GM13976 (cell line): ENCODE measurements around the gene CARNS1.
"Not testable (repeated sequence)": the region's sequence is repeated elsewhere in the genome, so short reads cannot be mapped to it uniquely, and the experiment has no call there.

Experiments
- DNase-seq: peaks from one replicate; pipeline ENCODE4 v3.0.0; 2012; ENCODE audit warnings: low spot score
- CTCF ChIP-seq: IDR thresholded peaks from 2 replicates; pipeline ENCODE4 v1.5.1; 2012; ENCODE audit warnings: borderline replicate concordance, mild to moderate bottlenecking; ENCODE audit not compliant: insufficient read depth; ENCODE audit errors: extremely low read depth, missing control alignments, control extremely low read depth
- in situ Hi-C: fragments of 300-500 bp; cut with MboI; formaldehyde crosslinking; loops from one replicate; pipeline ENCODE4 v1.12.0; 2022; ENCODE audit warnings: low sequenced_read_pairs, mixed read lengths, inconsistent platforms; ENCODE audit not compliant: unreplicated experiment

CARNS1 gene

GRCh38 chr11:67423891-67424613 is 8.6 kb downstream of the CARNS1 start:
- in situ Hi-C loops, result no loop called here
- DNase-seq, result no peak
- TF ChIP-seq CTCF, result no peak

GRCh38 chr11:67427364-67427859 is 11.9 kb downstream of the CARNS1 start:
- not testable (repeated sequence) for DNase-seq

GRCh38 chr11:67428052-67429001 is 12.8 kb downstream of the CARNS1 start, which contains the start of gene RPS6KB2:
TSS of gene RPS6KB2 (plus strand) at chr11:67428494. CDS start at chr11:67428546, 52 bp downstream.
- DNase-seq, result peak; percentile 99
- no peak for TF ChIP-seq CTCF
- in situ Hi-C loops, result no loop called here

More at GRCh38 chr11:67427364-67427859, 11.9 kb downstream of the CARNS1 start:
- in situ Hi-C loops, result not testable (repeated sequence)

GRCh38 chr11:67429038-67429668 is 13.7 kb downstream of the CARNS1 start:
- DNase-seq, result no peak
- in situ Hi-C loops, result no loop called here
- TF ChIP-seq CTCF, result no peak

GRCh38 chr11:67429722-67430121 is 14.2 kb downstream of the CARNS1 start:
- TF ChIP-seq CTCF, result no peak
- DNase-seq, result no peak
- in situ Hi-C loops, result no loop called here

GRCh38 chr11:67431346-67432249 is 16.1 kb downstream of the CARNS1 start:
- in situ Hi-C loops, result no loop called here
- TF ChIP-seq CTCF, result no peak

More at GRCh38 chr11:67431346-67432249, 16.1 kb downstream of the CARNS1 start:
- DNase-seq, result no peak
